Measurements from ENCODE around the gene PDLIM4.

Gene PDLIM4

GRCh38 chr5:132226516-132227234 is 30.8 kb upstream of the PDLIM4 start:
- Histone ChIP-seq H4K20me1 (ENCODE audit: control insufficient read depth, insufficient read depth, low read depth, low read length) (no peaks in the 10 kb centered on the region), H3K4me3 (ENCODE audit: low read length) (no peak overlapping the region), H3K79me2 (ENCODE audit: control insufficient read depth, low read length) (no peaks in the 10 kb centered on the region), H3F3A (ENCODE audit: control insufficient read depth, insufficient read depth) (no peaks in the 10 kb centered on the region), H3K36me3 (ENCODE audit: control insufficient read depth, low read length) (no peaks in the 10 kb centered on the region), H3K27me3 (ENCODE audit: control insufficient read depth, low read length) (peaks cover 17% of the 10 kb centered on the region), H3K9me3 (ENCODE audit: control insufficient read depth, insufficient read depth, low read length) (no peaks in the 10 kb centered on the region), H3K4me1 (ENCODE audit: control insufficient read depth, low read length) (no peaks in the 10 kb centered on the region), H3K9me2 (replicated peaks; ENCODE audit: control insufficient read depth, low read length) (no peaks in the 10 kb centered on the region), H3K27ac (ENCODE audit: low read depth, low read length) (no peak overlapping the region), H3K4me2 (ENCODE audit: low read length) (no peak overlapping the region)
- TF ChIP-seq, protein P1, sequence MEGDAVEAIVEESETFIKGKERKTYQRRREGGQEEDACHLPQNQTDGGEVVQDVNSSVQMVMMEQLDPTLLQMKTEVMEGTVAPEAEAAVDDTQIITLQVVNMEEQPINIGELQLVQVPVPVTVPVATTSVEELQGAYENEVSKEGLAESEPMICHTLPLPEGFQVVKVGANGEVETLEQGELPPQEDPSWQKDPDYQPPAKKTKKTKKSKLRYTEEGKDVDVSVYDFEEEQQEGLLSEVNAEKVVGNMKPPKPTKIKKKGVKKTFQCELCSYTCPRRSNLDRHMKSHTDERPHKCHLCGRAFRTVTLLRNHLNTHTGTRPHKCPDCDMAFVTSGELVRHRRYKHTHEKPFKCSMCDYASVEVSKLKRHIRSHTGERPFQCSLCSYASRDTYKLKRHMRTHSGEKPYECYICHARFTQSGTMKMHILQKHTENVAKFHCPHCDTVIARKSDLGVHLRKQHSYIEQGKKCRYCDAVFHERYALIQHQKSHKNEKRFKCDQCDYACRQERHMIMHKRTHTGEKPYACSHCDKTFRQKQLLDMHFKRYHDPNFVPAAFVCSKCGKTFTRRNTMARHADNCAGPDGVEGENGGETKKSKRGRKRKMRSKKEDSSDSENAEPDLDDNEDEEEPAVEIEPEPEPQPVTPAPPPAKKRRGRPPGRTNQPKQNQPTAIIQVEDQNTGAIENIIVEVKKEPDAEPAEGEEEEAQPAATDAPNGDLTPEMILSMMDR (IDR thresholded peaks at IDR 0.05; ENCODE audit: low read depth, low read length, poor library complexity, severe bottlenecking): no peak
- no peak for TF ChIP-seq EZH2phosphoT487 (IDR thresholded peaks at IDR 0.05; ENCODE audit: borderline replicate concordance, low read length)

DNA sequence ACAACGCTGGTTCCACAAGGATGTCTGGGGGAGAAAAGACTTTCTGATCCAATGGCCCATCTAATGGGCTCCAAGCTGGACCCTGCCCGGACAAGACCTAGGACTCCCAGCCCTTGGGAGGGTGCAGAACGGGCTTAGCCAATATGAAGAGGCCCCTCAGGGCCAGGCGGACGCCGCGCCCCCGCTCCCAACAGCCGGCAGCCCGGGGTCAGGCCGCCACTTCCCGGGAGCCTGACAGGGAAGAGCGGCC is 30.3 kb upstream of the PDLIM4 start:
- Histone ChIP-seq H3K4me2 (ENCODE audit: low read length) (peak overlapping the region; percentile 48), H3K9me2 (replicated peaks; ENCODE audit: control insufficient read depth, low read length) (no peaks in the 10 kb centered on the region), H3K4me1 (ENCODE audit: control insufficient read depth, low read length) (no peaks in the 10 kb centered on the region), H4K20me1 (ENCODE audit: control insufficient read depth, insufficient read depth, low read depth, low read length) (no peaks in the 10 kb centered on the region), H3K4me3 (ENCODE audit: low read length) (no peak overlapping the region; the same call in 1 of the 2 replicates), H3K36me3 (ENCODE audit: control insufficient read depth, low read length) (no peaks in the 10 kb centered on the region), H3K79me2 (ENCODE audit: control insufficient read depth, low read length) (no peaks in the 10 kb centered on the region), H3K9me3 (ENCODE audit: control insufficient read depth, insufficient read depth, low read length) (no peaks in the 10 kb centered on the region), H3K27me3 (ENCODE audit: control insufficient read depth, low read length) (peaks cover 17% of the 10 kb centered on the region), H3F3A (ENCODE audit: control insufficient read depth, insufficient read depth) (no peaks in the 10 kb centered on the region), H3K27ac (ENCODE audit: low read depth, low read length) (no peak overlapping the region)
- no peak for TF ChIP-seq EZH2phosphoT487 (IDR thresholded peaks at IDR 0.05; ENCODE audit: borderline replicate concordance, low read length)
- TF ChIP-seq, protein P1 (IDR thresholded peaks at IDR 0.05; ENCODE audit: low read depth, low read length, poor library complexity, severe bottlenecking): no peak

- H3K4me3 ChIP-seq (ENCODE audit: low read length): peak within 1 kb of the TSS; percentile 42
- H3K27ac ChIP-seq (ENCODE audit: low read depth, low read length): no peak within 1 kb of the TSS
- H3K79me2 ChIP-seq (ENCODE audit: control insufficient read depth, low read length): no peaks in the 10 kb centered on the region
- no peaks in the 10 kb centered on the region for H3K4me1 ChIP-seq (ENCODE audit: control insufficient read depth, low read length)
- H3K9me3 ChIP-seq (ENCODE audit: control insufficient read depth, insufficient read depth, low read length): no peaks in the 10 kb centered on the region
- no peaks in the 10 kb centered on the region for H3K9me2 ChIP-seq (replicated peaks; ENCODE audit: control insufficient read depth, low read length)
- H3K4me2 ChIP-seq (ENCODE audit: low read length): peak within 1 kb of the TSS; percentile 48
- TF ChIP-seq EZH2phosphoT487 (IDR thresholded peaks at IDR 0.05; ENCODE audit: borderline replicate concordance, low read length): no peak
- TF ChIP-seq, protein P1 (IDR thresholded peaks at IDR 0.05; ENCODE audit: low read depth, low read length, poor library complexity, severe bottlenecking): no peak
- H3F3A ChIP-seq (ENCODE audit: control insufficient read depth, insufficient read depth): no peaks in the 10 kb centered on the region
- H3K27me3 ChIP-seq (ENCODE audit: control insufficient read depth, low read length): peaks cover 21% of the 10 kb centered on the region
- H4K20me1 ChIP-seq (ENCODE audit: control insufficient read depth, insufficient read depth, low read depth, low read length): no peaks in the 10 kb centered on the region
- no peaks in the 10 kb centered on the region for H3K36me3 ChIP-seq (ENCODE audit: control insufficient read depth, low read length)
Observed at GRCh38 chr5:132227485-132228240, 29.8 kb upstream of the PDLIM4 start, which contains the start of gene P4HA2. TSS of gene P4HA2 (minus strand) at chr5:132227853. CDS start at chr5:132218626, 9,227 bp downstream.
